ENCODE results near the gene L1CAM.
A peak's percentile ranks its signal among the peaks of the same experiment; 100 is the strongest.

The L1CAM gene

DNA sequence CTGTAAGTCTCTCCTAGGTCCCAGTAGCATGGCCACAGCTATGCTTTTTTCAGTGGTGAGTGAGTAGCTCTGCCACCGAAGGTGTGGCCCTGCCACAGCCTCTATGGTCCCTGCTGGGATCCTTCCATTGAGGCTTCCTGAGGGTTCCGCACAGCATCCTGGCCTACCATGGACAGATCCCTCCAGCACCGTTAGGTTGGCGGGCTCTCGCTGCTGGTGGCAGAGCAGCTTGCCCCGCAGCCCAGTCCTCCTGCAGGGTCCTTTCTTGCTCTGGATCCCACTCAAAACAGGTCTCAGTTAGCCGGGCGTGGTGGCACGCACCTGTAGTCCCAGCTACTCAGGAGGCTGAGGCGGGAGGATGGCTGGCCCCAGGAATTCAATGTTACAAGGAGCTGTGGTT, 53.2 kb downstream of the L1CAM start:
- in situ Hi-C loops (cut with HindIII; ENCODE audit: low sequenced_read_pairs), result no loop called here
- TF ChIP-seq, protein P1, sequence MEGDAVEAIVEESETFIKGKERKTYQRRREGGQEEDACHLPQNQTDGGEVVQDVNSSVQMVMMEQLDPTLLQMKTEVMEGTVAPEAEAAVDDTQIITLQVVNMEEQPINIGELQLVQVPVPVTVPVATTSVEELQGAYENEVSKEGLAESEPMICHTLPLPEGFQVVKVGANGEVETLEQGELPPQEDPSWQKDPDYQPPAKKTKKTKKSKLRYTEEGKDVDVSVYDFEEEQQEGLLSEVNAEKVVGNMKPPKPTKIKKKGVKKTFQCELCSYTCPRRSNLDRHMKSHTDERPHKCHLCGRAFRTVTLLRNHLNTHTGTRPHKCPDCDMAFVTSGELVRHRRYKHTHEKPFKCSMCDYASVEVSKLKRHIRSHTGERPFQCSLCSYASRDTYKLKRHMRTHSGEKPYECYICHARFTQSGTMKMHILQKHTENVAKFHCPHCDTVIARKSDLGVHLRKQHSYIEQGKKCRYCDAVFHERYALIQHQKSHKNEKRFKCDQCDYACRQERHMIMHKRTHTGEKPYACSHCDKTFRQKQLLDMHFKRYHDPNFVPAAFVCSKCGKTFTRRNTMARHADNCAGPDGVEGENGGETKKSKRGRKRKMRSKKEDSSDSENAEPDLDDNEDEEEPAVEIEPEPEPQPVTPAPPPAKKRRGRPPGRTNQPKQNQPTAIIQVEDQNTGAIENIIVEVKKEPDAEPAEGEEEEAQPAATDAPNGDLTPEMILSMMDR (IDR thresholded peaks at IDR 0.05; ENCODE audit: low read depth, low read length, missing control alignments), result no peak
- H3K4me3 ChIP-seq (ENCODE audit: low read depth, low read length), result no peak overlapping the region
- DNase-seq (ENCODE audit: low read depth), result no peak

- no peak overlapping the region for H3K4me3 ChIP-seq (ENCODE audit: low read depth, low read length)
- TF ChIP-seq, protein P1 (IDR thresholded peaks at IDR 0.05; ENCODE audit: low read depth, low read length, missing control alignments), result no peak
These were observed 54.4 kb downstream of the L1CAM start for GRCh38 chrX:153831429-153832150.

GRCh38 chrX:153830640-153831428, 55.1 kb downstream of the L1CAM start:
- in situ Hi-C loops (cut with HindIII; ENCODE audit: low sequenced_read_pairs), result no loop called here
- DNase-seq (ENCODE audit: low read depth), result no peak
- no peak overlapping the region for H3K4me3 ChIP-seq (ENCODE audit: low read depth, low read length)
- TF ChIP-seq, protein P1 (IDR thresholded peaks at IDR 0.05; ENCODE audit: low read depth, low read length, missing control alignments), result no peak

More at GRCh38 chrX:153831429-153832150, 54.4 kb downstream of the L1CAM start:
- in situ Hi-C loops (cut with HindIII; ENCODE audit: low sequenced_read_pairs), result no loop called here
- DNase-seq (ENCODE audit: low read depth), result no peak

DNA sequence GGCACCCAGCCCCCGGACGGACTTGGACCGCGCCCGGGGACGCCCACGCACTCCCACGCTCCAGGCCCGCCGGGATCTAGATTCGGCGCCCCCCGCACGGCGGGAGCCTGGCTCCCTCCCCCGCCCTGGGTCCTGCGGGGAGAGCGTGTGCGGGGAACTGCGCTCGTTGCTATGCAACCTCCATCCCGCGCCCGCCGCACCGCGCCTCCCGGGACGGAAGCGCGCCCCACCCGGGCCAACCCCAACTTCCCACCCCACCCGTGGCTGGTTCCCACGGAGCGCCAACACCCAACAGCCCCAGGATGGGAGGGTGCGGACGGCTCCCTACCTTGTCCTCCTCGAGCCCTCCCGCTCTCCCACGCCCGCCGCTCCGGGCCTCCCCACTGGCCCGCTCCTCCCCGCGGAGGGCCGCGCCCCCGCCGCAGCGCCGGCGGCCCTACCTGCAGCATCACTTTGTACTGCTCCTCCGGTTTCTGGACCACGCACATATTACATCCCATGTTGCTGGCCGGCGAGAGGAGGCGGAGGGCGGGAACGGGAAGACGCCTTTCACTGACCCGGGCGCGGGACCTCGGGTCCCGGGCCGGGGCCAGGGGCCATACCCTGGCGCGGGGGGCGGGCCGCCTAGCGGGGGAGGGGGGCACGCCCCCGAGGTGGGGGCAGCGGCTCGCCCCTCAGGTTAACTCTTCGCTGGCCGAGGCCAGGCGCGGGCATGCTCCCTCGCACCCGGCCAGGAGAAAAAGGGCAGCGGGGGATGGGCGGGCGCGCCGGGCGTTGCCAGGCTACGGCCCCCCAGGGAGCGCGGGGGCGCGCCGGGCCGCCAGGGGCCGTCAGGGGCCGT, 56.0 kb downstream of the L1CAM start, which contains the start of gene PDZD4:
Gene PDZD4 (minus strand): TSS at position 746 of the 841 bp plus-strand sequence. CDS start 246 bp downstream, at position 500.
- in situ Hi-C loops (cut with HindIII; ENCODE audit: low sequenced_read_pairs), result no loop called here
- no peak for DNase-seq (ENCODE audit: low read depth)
- TF ChIP-seq, protein P1 (IDR thresholded peaks at IDR 0.05; ENCODE audit: low read depth, low read length, missing control alignments), result no peak
- peak within 1 kb of the TSS; percentile 7 for H3K4me3 ChIP-seq (ENCODE audit: low read depth, low read length)

- peak overlapping the region; percentile 7 for H3K4me3 ChIP-seq (ENCODE audit: low read depth, low read length)
- in situ Hi-C loops (cut with HindIII; ENCODE audit: low sequenced_read_pairs), result no loop called here
- no peak for DNase-seq (ENCODE audit: low read depth)
- TF ChIP-seq, protein P1 (IDR thresholded peaks at IDR 0.05; ENCODE audit: low read depth, low read length, missing control alignments), result no peak
These were observed 56.5 kb downstream of the L1CAM start for GRCh38 chrX:153829549-153829798.
